Right atrium auricular region (tissue), 2 donors: Measurements from ENCODE around the gene KCNRG. TPM values are rescaled to one million over a fixed set of nuclear protein-coding genes. Genes with fewer than 3 reads are reported as not detected.

Experiments
- DNase-seq: peaks from one replicate; pipeline ENCODE4 v3.0.0-alpha.2; 2019; ENCODE audit warnings: low spot score
- H3K27ac ChIP-seq, 2 donors: fragments of 200-600 bp; sonication (generic); 1 replicate in 1 of 2; 2 replicates in 1 of 2; pipeline ENCODE4 v1.5.1; 2016 to 2019
- H3K27me3 ChIP-seq, 2 donors: fragments of 200-600 bp; sonication (generic); one replicate each; pipeline versions ENCODE4 v1.5.1 to v1.6.0; 2017 to 2019
- H3K36me3 ChIP-seq: fragments of 200-600 bp; sonication (generic); one replicate; pipeline ENCODE4 v1.5.1; 2016
- H3K4me1 ChIP-seq, 2 donors: fragments of 200-600 bp; sonication (generic); one replicate each; pipeline versions ENCODE4 v1.5.1 to v1.6.0; 2017 to 2019
- H3K4me3 ChIP-seq, 2 donors: fragments of 200-600 bp; sonication (generic); 1 replicate in 1 of 2; 2 replicates in 1 of 2; pipeline ENCODE4 v1.5.1; 2017 to 2019; ENCODE audit warnings: mild to moderate bottlenecking in 1 of 2, moderate library complexity in 1 of 2
- H3K9me3 ChIP-seq, 2 donors: fragments of 200-600 bp; sonication (generic); one replicate each; pipeline ENCODE4 v1.5.1; 2019
- total RNA-seq, 2 donors: library from RNA; depleted of rRNA; stranded (reverse); fragments of >200 nt; gene quantifications; one replicate each; pipeline ENCODE4 v1.1.0, GENCODE V29; 2016
- TF ChIP-seq, protein P1 (sequence below), 2 donors: fragments of 200-600 bp; sonication (generic); IDR thresholded peaks; one replicate each; pipeline ENCODE4 v1.5.1; 2019; ENCODE audit warnings: antibody characterized with exemption in 2 of 2

Gene KCNRG
- total RNA-seq, 2 donors from 2014 or later = 1.6 TPM

- H3K27ac ChIP-seq = no peak overlapping the region
- no peak overlapping the region for H3K4me3 ChIP-seq
- no peaks in the 10 kb centered on the region for H3K36me3 ChIP-seq
- no peak for DNase-seq
- H3K27me3 ChIP-seq = no peaks in the 10 kb centered on the region
- H3K4me1 ChIP-seq = peaks cover 0 to 12% of the 10 kb centered on the region in 2 donors
- H3K9me3 ChIP-seq = no peaks in the 10 kb centered on the region
- TF ChIP-seq, protein P1, sequence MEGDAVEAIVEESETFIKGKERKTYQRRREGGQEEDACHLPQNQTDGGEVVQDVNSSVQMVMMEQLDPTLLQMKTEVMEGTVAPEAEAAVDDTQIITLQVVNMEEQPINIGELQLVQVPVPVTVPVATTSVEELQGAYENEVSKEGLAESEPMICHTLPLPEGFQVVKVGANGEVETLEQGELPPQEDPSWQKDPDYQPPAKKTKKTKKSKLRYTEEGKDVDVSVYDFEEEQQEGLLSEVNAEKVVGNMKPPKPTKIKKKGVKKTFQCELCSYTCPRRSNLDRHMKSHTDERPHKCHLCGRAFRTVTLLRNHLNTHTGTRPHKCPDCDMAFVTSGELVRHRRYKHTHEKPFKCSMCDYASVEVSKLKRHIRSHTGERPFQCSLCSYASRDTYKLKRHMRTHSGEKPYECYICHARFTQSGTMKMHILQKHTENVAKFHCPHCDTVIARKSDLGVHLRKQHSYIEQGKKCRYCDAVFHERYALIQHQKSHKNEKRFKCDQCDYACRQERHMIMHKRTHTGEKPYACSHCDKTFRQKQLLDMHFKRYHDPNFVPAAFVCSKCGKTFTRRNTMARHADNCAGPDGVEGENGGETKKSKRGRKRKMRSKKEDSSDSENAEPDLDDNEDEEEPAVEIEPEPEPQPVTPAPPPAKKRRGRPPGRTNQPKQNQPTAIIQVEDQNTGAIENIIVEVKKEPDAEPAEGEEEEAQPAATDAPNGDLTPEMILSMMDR (IDR thresholded peaks at IDR 0.05) = no peak
Measured at GRCh38 chr13:50030315-50030714, 15.1 kb downstream of the KCNRG start.

GRCh38 chr13:50033725-50034124 lies 18.5 kb downstream of the KCNRG start:
- no peak overlapping the region for H3K27ac ChIP-seq
- H3K4me1 ChIP-seq = peaks cover 0 to 8% of the 10 kb centered on the region in 2 donors
- H3K27me3 ChIP-seq = no peaks in the 10 kb centered on the region
- no peak overlapping the region for H3K4me3 ChIP-seq
- H3K36me3 ChIP-seq = no peaks in the 10 kb centered on the region
- no peaks in the 10 kb centered on the region for H3K9me3 ChIP-seq
- TF ChIP-seq, protein P1 (IDR thresholded peaks at IDR 0.05) = no peak
- no peak for DNase-seq

GRCh38 chr13:50037788-50038187 lies 22.5 kb downstream of the KCNRG start:
- DNase-seq = no peak
- Histone ChIP-seq H3K4me3 (no peak overlapping the region), H3K27ac (no peak overlapping the region), H3K27me3 (no peaks in the 10 kb centered on the region), H3K9me3 (no peaks in the 10 kb centered on the region), H3K36me3 (no peaks in the 10 kb centered on the region), H3K4me1 (peaks cover 0 to 8% of the 10 kb centered on the region in 2 donors)
- TF ChIP-seq, protein P1 (IDR thresholded peaks at IDR 0.05) = no peak

- DNase-seq = no peak
- Histone ChIP-seq H3K27ac (no peak overlapping the region), H3K9me3 (no peaks in the 10 kb centered on the region), H3K4me1 (peaks cover 0 to 8% of the 10 kb centered on the region in 2 donors), H3K36me3 (no peaks in the 10 kb centered on the region), H3K4me3 (no peak overlapping the region), H3K27me3 (no peaks in the 10 kb centered on the region)
- TF ChIP-seq, protein P1 (IDR thresholded peaks at IDR 0.05) = no peak
Measured at GRCh38 chr13:50038266-50038665, 23.0 kb downstream of the KCNRG start.

DNA sequence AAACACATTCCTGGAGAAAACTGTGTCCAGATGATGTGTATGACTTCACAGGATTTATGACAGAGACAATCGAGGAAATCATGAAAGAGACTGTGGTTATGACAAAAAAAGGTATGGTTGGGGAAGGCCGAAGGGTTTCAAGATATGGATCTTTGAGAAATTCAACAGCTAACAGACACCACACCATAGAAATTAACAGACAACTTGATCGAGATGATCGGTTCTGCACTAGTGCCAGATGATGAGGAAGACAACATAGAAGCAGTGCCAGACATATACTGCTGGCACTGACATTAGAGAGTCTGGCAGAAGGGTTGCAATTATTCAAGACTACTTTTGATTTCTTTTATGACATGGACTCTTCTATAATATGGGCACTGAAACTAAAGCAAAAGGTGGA lies 37.2 kb downstream of the KCNRG start:
- TF ChIP-seq, protein P1 (IDR thresholded peaks at IDR 0.05) = no peak
- H3K36me3 ChIP-seq = no peaks in the 10 kb centered on the region
- no peak for DNase-seq

DNA sequence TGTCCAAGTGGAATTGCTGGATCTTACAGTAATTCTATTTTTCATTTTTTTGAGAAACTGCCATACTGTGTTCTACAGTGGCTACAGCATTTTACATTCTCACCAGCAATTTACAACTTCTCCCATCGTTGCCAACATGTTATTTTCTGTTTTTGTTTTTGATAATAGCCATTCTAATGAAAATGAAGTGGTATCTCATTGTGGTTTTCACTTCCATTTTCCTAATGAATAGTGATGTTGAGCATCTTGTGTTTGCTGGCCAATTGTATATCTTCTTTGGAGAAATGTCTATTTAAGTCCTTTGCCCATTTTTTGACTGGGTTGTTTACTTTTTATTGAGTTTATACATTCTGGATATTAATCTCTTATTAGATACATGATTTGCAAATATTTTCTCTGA lies 38.6 kb downstream of the KCNRG start:
- no peak overlapping the region for H3K27ac ChIP-seq

More for the DNA sequence above, 37.2 kb downstream of the KCNRG start:
- H3K4me1 ChIP-seq = no peaks in the 10 kb centered on the region
- H3K9me3 ChIP-seq = peaks cover 0 to 5% of the 10 kb centered on the region in 2 donors
- H3K27ac ChIP-seq = no peak overlapping the region
- no peaks in the 10 kb centered on the region for H3K27me3 ChIP-seq
- no peak overlapping the region for H3K4me3 ChIP-seq

More for the DNA sequence above, 38.6 kb downstream of the KCNRG start:
- TF ChIP-seq, protein P1 (IDR thresholded peaks at IDR 0.05) = no peak
- Histone ChIP-seq H3K36me3 (no peaks in the 10 kb centered on the region), H3K4me1 (no peaks in the 10 kb centered on the region), H3K9me3 (peaks cover 0 to 5% of the 10 kb centered on the region in 2 donors), H3K4me3 (no peak overlapping the region), H3K27me3 (no peaks in the 10 kb centered on the region)
- no peak for DNase-seq
